ENCODE data around the gene CFAP210.
"Not testable (repeated sequence)": the region's sequence is repeated elsewhere in the genome, so short reads cannot be mapped to it uniquely, and the experiment has no call there.

DNA sequence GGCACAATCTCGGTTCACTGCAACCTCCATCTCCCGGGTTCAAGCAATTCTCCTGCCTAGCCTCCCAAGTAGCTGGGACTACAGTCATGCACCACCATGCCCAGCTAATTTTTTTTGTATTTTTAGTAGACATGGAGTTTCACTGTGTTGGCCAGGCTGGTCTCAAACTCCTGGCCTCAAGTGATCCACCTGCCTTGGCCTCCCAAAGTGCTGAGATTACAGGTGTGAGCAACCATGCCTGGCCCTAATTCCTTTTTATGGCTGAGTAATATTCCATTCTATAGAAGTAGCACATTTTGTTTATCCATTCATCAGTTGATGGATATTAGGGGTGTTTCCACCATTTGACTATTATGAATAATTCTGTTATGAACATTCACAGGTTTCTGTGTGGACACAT lies 9.5 kb downstream of the CFAP210 start:
- TF ChIP-seq, protein P1, sequence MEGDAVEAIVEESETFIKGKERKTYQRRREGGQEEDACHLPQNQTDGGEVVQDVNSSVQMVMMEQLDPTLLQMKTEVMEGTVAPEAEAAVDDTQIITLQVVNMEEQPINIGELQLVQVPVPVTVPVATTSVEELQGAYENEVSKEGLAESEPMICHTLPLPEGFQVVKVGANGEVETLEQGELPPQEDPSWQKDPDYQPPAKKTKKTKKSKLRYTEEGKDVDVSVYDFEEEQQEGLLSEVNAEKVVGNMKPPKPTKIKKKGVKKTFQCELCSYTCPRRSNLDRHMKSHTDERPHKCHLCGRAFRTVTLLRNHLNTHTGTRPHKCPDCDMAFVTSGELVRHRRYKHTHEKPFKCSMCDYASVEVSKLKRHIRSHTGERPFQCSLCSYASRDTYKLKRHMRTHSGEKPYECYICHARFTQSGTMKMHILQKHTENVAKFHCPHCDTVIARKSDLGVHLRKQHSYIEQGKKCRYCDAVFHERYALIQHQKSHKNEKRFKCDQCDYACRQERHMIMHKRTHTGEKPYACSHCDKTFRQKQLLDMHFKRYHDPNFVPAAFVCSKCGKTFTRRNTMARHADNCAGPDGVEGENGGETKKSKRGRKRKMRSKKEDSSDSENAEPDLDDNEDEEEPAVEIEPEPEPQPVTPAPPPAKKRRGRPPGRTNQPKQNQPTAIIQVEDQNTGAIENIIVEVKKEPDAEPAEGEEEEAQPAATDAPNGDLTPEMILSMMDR (IDR thresholded peaks at IDR 0.05): not testable (repeated sequence)
- TF ChIP-seq, protein P2, sequence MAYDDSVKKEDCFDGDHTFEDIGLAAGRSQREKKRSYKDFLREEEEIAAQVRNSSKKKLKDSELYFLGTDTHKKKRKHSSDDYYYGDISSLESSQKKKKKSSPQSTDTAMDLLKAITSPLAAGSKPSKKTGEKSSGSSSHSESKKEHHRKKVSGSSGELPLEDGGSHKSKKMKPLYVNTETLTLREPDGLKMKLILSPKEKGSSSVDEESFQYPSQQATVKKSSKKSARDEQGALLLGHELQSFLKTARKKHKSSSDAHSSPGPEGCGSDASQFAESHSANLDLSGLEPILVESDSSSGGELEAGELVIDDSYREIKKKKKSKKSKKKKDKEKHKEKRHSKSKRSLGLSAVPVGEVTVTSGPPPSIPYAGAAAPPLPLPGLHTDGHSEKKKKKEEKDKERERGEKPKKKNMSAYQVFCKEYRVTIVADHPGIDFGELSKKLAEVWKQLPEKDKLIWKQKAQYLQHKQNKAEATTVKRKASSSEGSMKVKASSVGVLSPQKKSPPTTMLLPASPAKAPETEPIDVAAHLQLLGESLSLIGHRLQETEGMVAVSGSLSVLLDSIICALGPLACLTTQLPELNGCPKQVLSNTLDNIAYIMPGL (CRISPR knock-in tag; IDR thresholded peaks at IDR 0.05): not testable (repeated sequence)
- not testable (repeated sequence) for TF ChIP-seq FOXK1, JUN (CRISPR knock-in tag; IDR thresholded peaks at IDR 0.05)
- TF ChIP-seq, protein P3, sequence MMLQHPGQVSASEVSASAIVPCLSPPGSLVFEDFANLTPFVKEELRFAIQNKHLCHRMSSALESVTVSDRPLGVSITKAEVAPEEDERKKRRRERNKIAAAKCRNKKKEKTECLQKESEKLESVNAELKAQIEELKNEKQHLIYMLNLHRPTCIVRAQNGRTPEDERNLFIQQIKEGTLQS (CRISPR knock-in tag; conservative IDR thresholded peaks at IDR 0.05): not testable (repeated sequence)
- TF ChIP-seq, protein P4, sequence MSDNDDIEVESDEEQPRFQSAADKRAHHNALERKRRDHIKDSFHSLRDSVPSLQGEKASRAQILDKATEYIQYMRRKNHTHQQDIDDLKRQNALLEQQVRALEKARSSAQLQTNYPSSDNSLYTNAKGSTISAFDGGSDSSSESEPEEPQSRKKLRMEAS (CRISPR knock-in tag; IDR thresholded peaks at IDR 0.05): not testable (repeated sequence)
